Duodenal mucosa (tissue), 2 donors: ENCODE results near the gene ADARB2.
"Not testable (repeated sequence)": the region's sequence is repeated elsewhere in the genome, so short reads cannot be mapped to it uniquely, and the experiment has no call there.

Experiments used
- H3K27ac ChIP-seq: one replicate; pipeline ENCODE4 v1.7.0; 2013; ENCODE audit warnings: low read depth, low read length
- H3K27me3 ChIP-seq, 2 donors: one replicate each; pipeline ENCODE4 v1.7.0; 2013; ENCODE audit warnings: low read length in 2 of 2, control low read depth in 1 of 2; ENCODE audit not compliant: insufficient read depth in 2 of 2, control insufficient read depth in 1 of 2
- H3K36me3 ChIP-seq, 2 donors: one replicate each; pipeline ENCODE4 v1.7.0; 2013; ENCODE audit warnings: low read length in 2 of 2, control low read depth in 1 of 2; ENCODE audit not compliant: insufficient read depth in 2 of 2, control insufficient read depth in 1 of 2
- H3K4me1 ChIP-seq, 2 donors: one replicate each; pipeline ENCODE4 v1.7.0; 2013; ENCODE audit warnings: low read length in 2 of 2, control low read depth in 1 of 2; ENCODE audit not compliant: insufficient read depth in 2 of 2, control insufficient read depth in 1 of 2
- H3K4me3 ChIP-seq, 2 donors: one replicate each; pipeline ENCODE4 v1.7.0; 2013; ENCODE audit warnings: low read length in 2 of 2, low read depth in 1 of 2
- H3K9ac ChIP-seq, 2 donors: one replicate each; pipeline ENCODE4 v1.7.0; 2013; ENCODE audit warnings: low read length in 2 of 2, low read depth in 1 of 2
- H3K9me3 ChIP-seq, 2 donors: one replicate each; pipeline ENCODE4 v1.7.0; 2013; ENCODE audit warnings: low read length in 2 of 2, control low read depth in 1 of 2; ENCODE audit not compliant: control insufficient read depth in 1 of 2

The ADARB2 gene

GRCh38 chr10:1356349-1356748 lies 381.0 kb downstream of the ADARB2 start:
- Histone ChIP-seq H3K36me3 (no peaks in the 10 kb centered on the region), H3K4me3 (no peak overlapping the region), H3K27me3 (no peaks in the 10 kb centered on the region), H3K9me3 (no peaks in the 10 kb centered on the region), H3K27ac (no peak overlapping the region), H3K4me1 (no peaks in the 10 kb centered on the region), H3K9ac (no peak overlapping the region)

DNA sequence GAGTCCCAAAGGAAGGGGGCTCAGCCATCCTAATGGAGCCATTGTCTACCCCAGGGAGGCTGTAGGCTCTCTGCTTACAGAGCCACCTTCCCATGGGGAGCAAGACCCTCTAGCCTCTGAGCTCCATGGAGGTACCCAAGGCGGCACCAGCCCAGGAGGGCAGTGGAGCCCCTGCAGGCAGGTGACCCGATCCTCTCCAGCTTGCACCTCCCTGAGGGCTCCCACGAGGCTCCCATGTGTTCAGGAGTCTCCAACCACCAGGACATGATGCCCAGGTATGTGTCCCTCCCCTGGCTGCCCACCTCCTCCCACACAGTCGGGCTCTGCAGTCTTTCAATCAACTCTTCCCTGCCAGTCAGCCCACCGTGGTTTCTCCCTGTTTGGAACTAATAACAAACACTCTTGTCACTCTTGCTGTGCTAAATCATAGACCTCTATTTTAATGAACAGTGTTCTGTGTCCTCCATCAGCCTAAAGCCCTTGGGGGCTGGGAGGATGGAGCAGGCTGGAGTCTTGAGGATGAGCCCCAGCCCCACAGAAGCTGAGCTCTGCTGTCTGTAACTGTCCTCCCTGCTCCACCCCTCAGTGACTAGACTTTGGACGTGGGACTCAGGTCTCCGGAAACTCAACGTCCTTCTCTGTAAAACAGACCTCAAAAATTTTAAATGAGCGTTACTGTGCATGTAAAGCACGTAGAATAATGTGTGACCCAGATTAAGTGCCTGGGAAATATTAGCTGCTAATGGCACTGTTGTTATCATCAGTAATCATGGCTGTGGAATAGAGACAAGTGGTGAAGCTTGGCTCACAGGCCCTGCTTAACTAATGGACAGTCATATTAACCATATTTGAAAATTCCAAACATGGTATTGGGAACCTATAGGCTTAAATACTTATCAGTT lies 382.3 kb downstream of the ADARB2 start:
- no peaks in the 10 kb centered on the region for H3K4me1 ChIP-seq
- H3K9me3 ChIP-seq, result no peaks in the 10 kb centered on the region
- H3K27ac ChIP-seq, result no peak overlapping the region
- H3K36me3 ChIP-seq, result no peaks in the 10 kb centered on the region
- H3K9ac ChIP-seq, result no peak overlapping the region
- no peaks in the 10 kb centered on the region for H3K27me3 ChIP-seq
- H3K4me3 ChIP-seq, result no peak overlapping the region

DNA sequence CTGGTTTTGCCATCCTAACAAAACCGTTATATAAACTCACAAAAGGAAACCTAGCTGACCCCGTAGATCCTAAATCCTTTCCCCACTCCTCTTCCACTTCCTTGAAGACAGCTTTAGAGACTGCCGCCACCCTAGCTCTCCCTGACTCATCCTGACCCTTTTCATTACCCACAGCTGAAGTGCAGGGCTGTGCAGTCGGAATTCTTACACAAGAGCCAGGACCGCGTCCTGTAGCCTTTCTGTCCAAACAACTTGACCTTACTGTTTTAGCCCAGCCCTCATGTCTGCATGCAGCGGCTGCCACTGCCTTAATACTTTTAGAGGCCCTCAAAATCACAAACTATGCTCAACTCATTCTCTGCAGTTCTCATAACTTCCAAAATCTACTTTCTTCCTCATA lies 385.0 kb downstream of the ADARB2 start:
- H3K9me3 ChIP-seq, H3K27me3 ChIP-seq, H3K36me3 ChIP-seq: not testable (repeated sequence)

GRCh38 chr10:1348773-1349050 lies 388.6 kb downstream of the ADARB2 start:
- Histone ChIP-seq H3K4me3 (no peak overlapping the region), H3K27me3 (no peaks in the 10 kb centered on the region), H3K9me3 (no peaks in the 10 kb centered on the region), H3K27ac (no peak overlapping the region), H3K4me1 (peaks cover 0 to 5% of the 10 kb centered on the region in 2 donors), H3K9ac (no peak overlapping the region), H3K36me3 (no peaks in the 10 kb centered on the region)

More for the DNA sequence above, 385.0 kb downstream of the ADARB2 start:
- H3K9ac ChIP-seq, H3K4me1 ChIP-seq, H3K27ac ChIP-seq, H3K4me3 ChIP-seq: not testable (repeated sequence)

- Histone ChIP-seq H3K4me3 (no peak overlapping the region), H3K27ac (no peak overlapping the region), H3K9ac (no peak overlapping the region), H3K36me3 (no peaks in the 10 kb centered on the region), H3K4me1 (peaks cover 0 to 5% of the 10 kb centered on the region in 2 donors), H3K27me3 (no peaks in the 10 kb centered on the region), H3K9me3 (no peaks in the 10 kb centered on the region)
These were observed 389.2 kb downstream of the ADARB2 start for GRCh38 chr10:1347962-1348772.

DNA sequence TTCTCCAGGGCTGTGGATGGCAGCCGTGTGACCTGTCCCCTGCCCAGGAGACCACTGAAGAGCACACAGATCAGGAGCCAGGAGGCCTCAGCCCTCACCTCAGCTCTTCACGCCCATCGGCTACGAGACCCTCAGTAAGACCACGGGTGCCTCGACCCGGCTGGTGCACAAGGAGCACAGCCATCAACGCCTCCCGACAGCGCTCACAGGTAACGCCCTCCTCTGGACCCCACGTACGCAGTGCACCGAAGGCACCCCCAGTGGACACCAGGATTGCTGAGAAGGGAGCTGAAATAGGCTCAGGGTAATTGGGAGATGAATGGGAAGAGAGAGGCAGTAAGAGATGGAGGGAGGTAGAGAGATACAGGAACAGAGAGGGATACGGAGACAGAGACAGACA lies 389.8 kb downstream of the ADARB2 start:
- H3K27ac ChIP-seq, result no peak overlapping the region
- no peaks in the 10 kb centered on the region for H3K27me3 ChIP-seq
- H3K9ac ChIP-seq, result no peak overlapping the region
- peaks cover 0 to 5% of the 10 kb centered on the region in 2 donors for H3K4me1 ChIP-seq
- no peaks in the 10 kb centered on the region for H3K9me3 ChIP-seq
- H3K4me3 ChIP-seq, result no peak overlapping the region
- H3K36me3 ChIP-seq, result no peaks in the 10 kb centered on the region

- H3K27me3 ChIP-seq, result no peaks in the 10 kb centered on the region
- no peaks in the 10 kb centered on the region for H3K36me3 ChIP-seq
- H3K9me3 ChIP-seq, result no peaks in the 10 kb centered on the region
- H3K4me1 ChIP-seq, result peaks cover 0 to 5% of the 10 kb centered on the region in 2 donors
- H3K9ac ChIP-seq, result no peak overlapping the region
- no peak overlapping the region for H3K4me3 ChIP-seq
- H3K27ac ChIP-seq, result no peak overlapping the region
These were observed 391.1 kb downstream of the ADARB2 start for GRCh38 chr10:1346201-1346600.

- Histone ChIP-seq H3K36me3 (no peaks in the 10 kb centered on the region), H3K9me3 (no peaks in the 10 kb centered on the region), H3K4me3 (no peak overlapping the region), H3K27me3 (no peaks in the 10 kb centered on the region), H3K27ac (no peak overlapping the region), H3K4me1 (peaks cover 0 to 5% of the 10 kb centered on the region in 2 donors), H3K9ac (no peak overlapping the region)
These were observed 392.0 kb downstream of the ADARB2 start for GRCh38 chr10:1345368-1345767.

- H3K27ac ChIP-seq, result no peak overlapping the region
- H3K9me3 ChIP-seq, result no peaks in the 10 kb centered on the region
- H3K9ac ChIP-seq, result no peak overlapping the region
- no peak overlapping the region for H3K4me3 ChIP-seq
- no peaks in the 10 kb centered on the region for H3K36me3 ChIP-seq
- no peaks in the 10 kb centered on the region for H3K27me3 ChIP-seq
- peaks cover 0 to 5% of the 10 kb centered on the region in 2 donors for H3K4me1 ChIP-seq
These were observed 392.5 kb downstream of the ADARB2 start for GRCh38 chr10:1344846-1345245.

GRCh38 chr10:1344408-1344807 lies 392.9 kb downstream of the ADARB2 start:
- H3K4me1 ChIP-seq, result peaks cover 0 to 5% of the 10 kb centered on the region in 2 donors
- no peaks in the 10 kb centered on the region for H3K36me3 ChIP-seq
- no peak overlapping the region for H3K9ac ChIP-seq

More at GRCh38 chr10:1344408-1344807, 392.9 kb downstream of the ADARB2 start:
- H3K27me3 ChIP-seq, result no peaks in the 10 kb centered on the region
- no peak overlapping the region for H3K27ac ChIP-seq
- H3K9me3 ChIP-seq, result no peaks in the 10 kb centered on the region
- H3K4me3 ChIP-seq, result no peak overlapping the region
